ENCODE results near the gene AGAP4.
"Not testable (repeated sequence)": the region's sequence is repeated elsewhere in the genome, so short reads cannot be mapped to it uniquely, and the experiment has no call there.

AGAP4 gene

GRCh38 chr10:45817130-45817859 lies 30.0 kb downstream of the AGAP4 start:
- no peak for TF ChIP-seq MYC (IDR thresholded peaks at IDR 0.05; ENCODE audit: low read depth, low read length)
- no peak for TF ChIP-seq CTCF (IDR thresholded peaks at IDR 0.05; ENCODE audit: low read depth, low read length)
- TF ChIP-seq, protein P1, sequence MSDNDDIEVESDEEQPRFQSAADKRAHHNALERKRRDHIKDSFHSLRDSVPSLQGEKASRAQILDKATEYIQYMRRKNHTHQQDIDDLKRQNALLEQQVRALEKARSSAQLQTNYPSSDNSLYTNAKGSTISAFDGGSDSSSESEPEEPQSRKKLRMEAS (IDR thresholded peaks at IDR 0.05; ENCODE audit: low read depth, low read length): no peak
- no peak for TF ChIP-seq POLR2A (IDR thresholded peaks at IDR 0.05; ENCODE audit: extremely low read depth, insufficient read length)

GRCh38 chr10:45814146-45814545 lies 33.2 kb downstream of the AGAP4 start:
- H3K4me3 ChIP-seq (ENCODE audit: low read depth, low read length); DNase-seq (ENCODE audit: low read depth): not testable (repeated sequence)

More at GRCh38 chr10:45817130-45817859, 30.0 kb downstream of the AGAP4 start:
- no peak for DNase-seq (ENCODE audit: low read depth)
- H3K4me3 ChIP-seq (ENCODE audit: low read depth, low read length): no peak overlapping the region

- not testable (repeated sequence) for DNase-seq (ENCODE audit: low read depth); H3K4me3 ChIP-seq (ENCODE audit: low read depth, low read length)
Observed at GRCh38 chr10:45812959-45813358, 34.3 kb downstream of the AGAP4 start.

- peak; percentile 15 for DNase-seq (ENCODE audit: low read depth)
- H3K4me3 ChIP-seq (ENCODE audit: low read depth, low read length): no peak overlapping the region
- TF ChIP-seq, protein P1 (IDR thresholded peaks at IDR 0.05; ENCODE audit: low read depth, low read length): no peak
Observed at GRCh38 chr10:45811075-45811474, 36.2 kb downstream of the AGAP4 start.

- TF ChIP-seq, protein P1 (IDR thresholded peaks at IDR 0.05; ENCODE audit: low read depth, low read length): no peak
- TF ChIP-seq CTCF (IDR thresholded peaks at IDR 0.05; ENCODE audit: low read depth, low read length) (no peak), POLR2A (IDR thresholded peaks at IDR 0.05; ENCODE audit: extremely low read depth, insufficient read length) (no peak)
- peak; percentile 13 for DNase-seq (ENCODE audit: low read depth)
- no peak overlapping the region for H3K4me3 ChIP-seq (ENCODE audit: low read depth, low read length)
Observed at GRCh38 chr10:45809837-45810236, 37.5 kb downstream of the AGAP4 start.

- DNase-seq (ENCODE audit: low read depth); H3K4me3 ChIP-seq (ENCODE audit: low read depth, low read length): not testable (repeated sequence)
Observed at GRCh38 chr10:45804996-45805395, 42.3 kb downstream of the AGAP4 start.

- H3K4me3 ChIP-seq (ENCODE audit: low read depth, low read length): not testable (repeated sequence)
- peak; percentile 13 for DNase-seq (ENCODE audit: low read depth)
Observed at GRCh38 chr10:45803060-45804010, 44.0 kb downstream of the AGAP4 start.

DNA sequence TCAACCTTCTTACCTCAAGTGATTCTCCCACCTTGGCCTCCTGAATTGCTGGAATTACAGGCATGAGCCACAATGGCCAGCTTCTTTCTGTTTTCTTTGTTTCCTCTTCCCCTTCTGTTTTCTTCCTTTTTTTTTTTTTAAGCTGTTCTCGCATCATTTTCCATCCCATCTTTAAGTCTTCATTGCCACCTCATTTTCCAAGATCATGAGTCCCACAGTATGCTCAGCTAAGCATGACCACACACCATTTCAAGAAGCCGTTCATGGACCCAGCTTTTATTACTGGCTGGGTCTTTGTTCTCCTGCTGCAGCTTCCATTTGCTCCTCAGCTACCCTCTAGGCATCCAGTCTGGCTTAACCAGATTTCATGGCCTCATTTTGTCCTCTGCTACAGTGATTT lies 52.5 kb downstream of the AGAP4 start:
- not testable (repeated sequence) for H3K4me3 ChIP-seq (ENCODE audit: low read depth, low read length); DNase-seq (ENCODE audit: low read depth)

- not testable (repeated sequence) for DNase-seq (ENCODE audit: low read depth); H3K4me3 ChIP-seq (ENCODE audit: low read depth, low read length)
Observed at GRCh38 chr10:45790694-45791426, 56.4 kb downstream of the AGAP4 start.

GRCh38 chr10:45789991-45790390 lies 57.3 kb downstream of the AGAP4 start:
- DNase-seq (ENCODE audit: low read depth): not testable (repeated sequence)

DNA sequence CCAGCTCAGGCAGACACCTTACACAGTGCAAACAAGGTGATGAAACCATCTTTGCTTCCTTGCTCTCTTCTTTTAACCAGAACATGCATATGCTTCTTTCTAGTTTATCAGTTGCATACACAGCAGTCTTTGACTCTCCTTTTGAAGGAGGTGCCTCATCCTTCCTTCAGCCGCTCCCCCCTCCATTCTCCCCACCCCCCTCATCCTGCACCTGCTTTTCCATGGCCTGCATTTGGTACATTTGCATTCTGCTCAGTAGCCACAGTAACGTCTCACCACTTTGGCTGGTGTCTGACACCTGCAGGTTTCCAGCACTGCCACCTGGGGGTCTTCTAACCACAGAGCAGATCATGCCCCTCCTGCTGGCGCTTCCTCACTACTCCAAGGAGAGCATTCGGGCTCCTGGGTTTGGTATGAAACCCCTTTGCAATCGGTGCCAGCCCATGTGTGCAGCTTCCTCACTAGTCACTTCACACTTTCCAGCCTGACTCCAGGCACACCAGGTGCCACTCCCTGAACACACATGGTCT lies 60.0 kb downstream of the AGAP4 start:
- H3K4me3 ChIP-seq (ENCODE audit: low read depth, low read length); DNase-seq (ENCODE audit: low read depth): not testable (repeated sequence)

More at GRCh38 chr10:45789991-45790390, 57.3 kb downstream of the AGAP4 start:
- not testable (repeated sequence) for H3K4me3 ChIP-seq (ENCODE audit: low read depth, low read length)

DNA sequence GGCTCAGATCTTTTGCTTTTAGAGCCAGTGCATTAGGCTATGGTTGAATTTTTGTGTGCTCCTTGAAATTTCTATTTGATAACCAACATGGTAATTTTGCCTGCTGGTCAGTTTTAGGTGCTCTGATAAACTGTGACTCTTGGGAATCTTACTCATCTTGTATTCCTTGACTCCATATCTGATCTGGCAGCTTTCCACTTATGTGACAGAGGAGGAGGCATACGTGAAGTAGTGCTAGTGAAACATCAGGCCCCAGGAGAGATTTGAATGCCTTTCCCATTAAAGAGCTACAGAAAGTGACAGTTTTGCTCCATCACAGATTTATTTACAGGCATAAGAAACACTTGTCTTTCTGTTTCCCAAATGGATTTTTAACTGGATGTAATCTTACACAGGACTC lies 61.1 kb downstream of the AGAP4 start:
- not testable (repeated sequence) for DNase-seq (ENCODE audit: low read depth); H3K4me3 ChIP-seq (ENCODE audit: low read depth, low read length)

Measured in NB4 (cell line).